CD14-positive monocyte (primary cell): ENCODE data around the gene SRPX. TPM values are rescaled to one million over a fixed set of nuclear protein-coding genes. Genes with fewer than 3 reads are reported as not detected.

Experiments used
- DNase-seq, 3 donors: peaks; one replicate each; pipeline ENCODE4 v3.0.0-alpha.2; 2011 to 2022
- H2AFZ ChIP-seq: 2 replicates; pipeline ENCODE4 v1.6.0; 2012; ENCODE audit warnings: mild to moderate bottlenecking, low read depth, low read length, inconsistent platforms; ENCODE audit not compliant: insufficient read depth, poor library complexity, severe bottlenecking
- H3K27ac ChIP-seq, 2 donors: 1 replicate in 1 of 2; 2 replicates in 1 of 2; pipeline ENCODE4 v1.5.1; 2012 to 2013; ENCODE audit warnings: low read length in 2 of 2, control low read depth in 1 of 2, inconsistent platforms in 1 of 2, low read depth in 1 of 2, mild to moderate bottlenecking in 1 of 2
- H3K27me3 ChIP-seq, 2 donors: one replicate each; pipeline versions ENCODE4 v1.6.0 to v1.6.1; 2011 to 2013; ENCODE audit warnings: low read length in 2 of 2; ENCODE audit not compliant: control insufficient read depth in 2 of 2, insufficient read depth in 2 of 2
- H3K36me3 ChIP-seq, 2 donors: replicated peaks in 1 of 2; 1 replicate in 1 of 2; 2 replicates in 1 of 2; pipeline versions ENCODE4 v1.5.1 to v1.6.1; 2012 to 2013; ENCODE audit warnings: low read length in 2 of 2, control low read depth in 1 of 2, inconsistent platforms in 1 of 2, mild to moderate bottlenecking in 1 of 2; ENCODE audit not compliant: insufficient read depth in 2 of 2, control insufficient read depth in 1 of 2
- H3K4me1 ChIP-seq, 2 donors: 1 replicate in 1 of 2; 2 replicates in 1 of 2; pipeline versions ENCODE4 v1.5.1 to v1.6.1; 2012 to 2013; ENCODE audit warnings: low read length in 2 of 2, control low read depth in 1 of 2, inconsistent platforms in 1 of 2, mild to moderate bottlenecking in 1 of 2, moderate library complexity in 1 of 2; ENCODE audit not compliant: insufficient read depth in 2 of 2, control insufficient read depth in 1 of 2
- H3K4me2 ChIP-seq: replicated peaks from 2 replicates; pipeline ENCODE3; 2012; ENCODE audit warnings: low read length, moderate library complexity, mild to moderate bottlenecking; ENCODE audit not compliant: poor library complexity, severe bottlenecking; ENCODE audit errors: extremely low read depth
- H3K4me3 ChIP-seq, 3 experiments: fragments of 200-600 bp in 1 of 3; sonication (generic) in 1 of 3; replicated peaks in 1 of 3; 1 replicate in 2 of 3; 2 replicates in 1 of 3; pipeline ENCODE4 v1.5.1; 2011 to 2013; ENCODE audit warnings: low read length in 3 of 3, mild to moderate bottlenecking in 3 of 3, control low read depth in 2 of 3, low read depth in 2 of 3, inconsistent platforms in 1 of 3, moderate library complexity in 1 of 3
- H3K79me2 ChIP-seq: 2 replicates; pipeline ENCODE4 v1.6.0; 2012; ENCODE audit warnings: mild to moderate bottlenecking, control low read depth, inconsistent platforms, low read length, moderate library complexity; ENCODE audit not compliant: insufficient read depth
- H3K9ac ChIP-seq: 2 replicates; pipeline ENCODE4 v1.6.0; 2017; ENCODE audit warnings: low read length, mild to moderate bottlenecking; ENCODE audit not compliant: insufficient read depth, poor library complexity, severe bottlenecking
- H3K9me3 ChIP-seq, 2 donors: replicated peaks in 1 of 2; 1 replicate in 1 of 2; 2 replicates in 1 of 2; pipeline versions ENCODE4 v1.5.1 to v1.6.1; 2012 to 2013; ENCODE audit warnings: low read length in 2 of 2, control low read depth in 1 of 2; ENCODE audit not compliant: control insufficient read depth in 1 of 2, insufficient read depth in 1 of 2
- H4K20me1 ChIP-seq: 2 replicates; pipeline ENCODE4 v1.6.0; 2012; ENCODE audit warnings: mild to moderate bottlenecking, low read length, control low read depth, moderate library complexity; ENCODE audit not compliant: insufficient read depth
- H3K27ac Mint-ChIP-seq, 7 donors: one replicate each; pipeline ENCODE4 v1.8.0; 2020; ENCODE audit warnings: mild to moderate bottlenecking in 7 of 7, mixed read lengths in 7 of 7, moderate library complexity in 6 of 7, inconsistent platforms in 2 of 7
- H3K27me3 Mint-ChIP-seq, 3 donors: one replicate each; pipeline ENCODE4 v1.8.0; 2021 to 2022; ENCODE audit warnings: low read depth in 3 of 3, mild to moderate bottlenecking in 3 of 3, mixed read lengths in 3 of 3, moderate library complexity in 3 of 3, inconsistent platforms in 1 of 3
- H3K36me3 Mint-ChIP-seq, 2 donors: one replicate each; pipeline ENCODE4 v1.8.0; 2020; ENCODE audit warnings: mixed read lengths in 2 of 2, inconsistent platforms in 1 of 2, mild to moderate bottlenecking in 1 of 2
- H3K4me1 Mint-ChIP-seq: one replicate; pipeline ENCODE4 v1.8.0; 2020; ENCODE audit warnings: mild to moderate bottlenecking, mixed read lengths
- H3K4me3 Mint-ChIP-seq, 2 donors: one replicate each; pipeline ENCODE4 v1.8.0; 2020; ENCODE audit warnings: mild to moderate bottlenecking in 2 of 2, mixed read lengths in 2 of 2, moderate library complexity in 1 of 2
- H3K9me3 Mint-ChIP-seq, 7 donors: one replicate each; pipeline ENCODE4 v1.8.0; 2020 to 2022; ENCODE audit warnings: mixed read lengths in 7 of 7, mild to moderate bottlenecking in 6 of 7, moderate library complexity in 6 of 7, inconsistent platforms in 2 of 7
- CTCF ChIP-seq: fragments of 200-600 bp; IDR thresholded peaks from one replicate; pipeline ENCODE4 v1.8.0; 2022; ENCODE audit warnings: antibody characterized with exemption, mild to moderate bottlenecking
- WGBS: methylation state at CpG from one replicate; pipeline ENCODE4 v1.1.5; 2013; ENCODE audit warnings: missing lambda C conversion rate; ENCODE audit not compliant: insufficient coverage; 5-methylcytosine and 5-hydroxymethylcytosine counted together
- intact Hi-C, 2 donors: fragments of 100-400 bp; cut with micrococcal nuclease; formaldehyde crosslinking; loops; one replicate each; pipeline versions ENCODE4 v1.15.0 to v1.15.1; 2023
- polyA plus RNA-seq, 3 donors: library from polyadenylated mRNA; depleted of rRNA in 1 of 3; unstranded in 2 of 3; stranded (reverse) in 1 of 3; fragments of 300-500 nt in 2 of 3; fragments of >200 nt in 1 of 3; fragmentation: Illumina TruSeq in 2 of 3; gene quantifications; 1 replicate in 2 of 3; 2 replicates in 1 of 3; pipeline ENCODE4 v1.2.3, GENCODE V29; 2012 to 2021

SRPX gene
- polyA plus RNA-seq, 3 donors = not detected

GRCh38 chrX:38117485-38117884, 103.2 kb downstream of the SRPX start:
- Histone ChIP-seq H3K79me2 (no peaks in the 10 kb centered on the region), H4K20me1 (no peaks in the 10 kb centered on the region), H3K4me1 (no peaks in the 10 kb centered on the region), H3K27me3 (no peaks in the 10 kb centered on the region), H3K9me3 (no peaks in the 10 kb centered on the region), H3K9ac (no peak overlapping the region), H3K36me3 (no peaks in the 10 kb centered on the region), H3K27ac (no peak overlapping the region), H3K4me3 (no peak overlapping the region), H2AFZ (no peak overlapping the region), H3K4me2 (no peak overlapping the region)
- H3K27me3 Mint-ChIP-seq = no peaks in the 10 kb centered on the region
- H3K4me1 Mint-ChIP-seq = no peaks in the 10 kb centered on the region
- WGBS = 98% methylated on average over 6 of the region's 7 CpGs
- no peak overlapping the region for H3K4me3 Mint-ChIP-seq
- no peak overlapping the region for H3K27ac Mint-ChIP-seq
- H3K36me3 Mint-ChIP-seq = no peaks in the 10 kb centered on the region
- H3K9me3 Mint-ChIP-seq = peaks cover 0 to 3% (median 0%) of the 10 kb centered on the region in 7 donors
- TF ChIP-seq CTCF = no peak
- intact Hi-C loops = no loop called here
- no peak for DNase-seq

GRCh38 chrX:38116706-38117105, 104.0 kb downstream of the SRPX start:
- no peak overlapping the region for H3K4me3 Mint-ChIP-seq
- H3K36me3 ChIP-seq = no peaks in the 10 kb centered on the region
- no CpG with 5 or more reads among the region's 1 CpG for WGBS
- no peaks in the 10 kb centered on the region for H3K4me1 Mint-ChIP-seq
- peaks cover 0 to 3% (median 0%) of the 10 kb centered on the region in 7 donors for H3K9me3 Mint-ChIP-seq
- no peaks in the 10 kb centered on the region for H3K79me2 ChIP-seq
- H3K4me1 ChIP-seq = no peaks in the 10 kb centered on the region
- no peak overlapping the region for H3K27ac ChIP-seq
- no peaks in the 10 kb centered on the region for H3K27me3 Mint-ChIP-seq
- H3K27ac Mint-ChIP-seq = no peak overlapping the region
- no peaks in the 10 kb centered on the region for H4K20me1 ChIP-seq
- no peaks in the 10 kb centered on the region for H3K36me3 Mint-ChIP-seq
- no peak overlapping the region for H2AFZ ChIP-seq
- H3K9ac ChIP-seq = no peak overlapping the region
- no peak for DNase-seq
- no peaks in the 10 kb centered on the region for H3K27me3 ChIP-seq
- H3K9me3 ChIP-seq = no peaks in the 10 kb centered on the region
- H3K4me3 ChIP-seq = no peak overlapping the region
- TF ChIP-seq CTCF = no peak
- H3K4me2 ChIP-seq = no peak overlapping the region
- intact Hi-C loops = no loop called here
